Large intestine (tissue), 3 donors: Measurements from ENCODE around the gene ZDHHC14. TPM values are rescaled to one million over a fixed set of nuclear protein-coding genes. Genes with fewer than 3 reads are reported as not detected.
"Not testable (repeated sequence)": the region's sequence is repeated elsewhere in the genome, so short reads cannot be mapped to it uniquely, and the experiment has no call there.

ENCODE experiments used
- DNase-seq, 2 donors: peaks; one replicate each; pipeline versions ENCODE4 v3.0.0 to v3.0.0-alpha.2; 2013
- H3K27ac ChIP-seq: one replicate; pipeline ENCODE4 v1.5.1; 2013; ENCODE audit warnings: low read length
- H3K27me3 ChIP-seq: 2 replicates; pipeline ENCODE4 v1.6.1; 2013; ENCODE audit warnings: low read length; ENCODE audit not compliant: control insufficient read depth, insufficient read depth
- H3K36me3 ChIP-seq: 2 replicates; pipeline ENCODE4 v1.6.1; 2013; ENCODE audit warnings: low read length; ENCODE audit not compliant: control insufficient read depth, insufficient read depth
- H3K4me1 ChIP-seq: one replicate; pipeline ENCODE4 v1.6.1; 2013; ENCODE audit warnings: low read length; ENCODE audit not compliant: control insufficient read depth, insufficient read depth
- H3K4me3 ChIP-seq: one replicate; pipeline ENCODE4 v1.5.1; 2013; ENCODE audit warnings: low read length
- H3K9me3 ChIP-seq: one replicate; pipeline ENCODE4 v1.6.1; 2013; ENCODE audit warnings: mild to moderate bottlenecking, low read depth, low read length, moderate library complexity; ENCODE audit not compliant: control insufficient read depth
- WGBS: methylation state at CpG from one replicate; pipeline ENCODE4 v1.1.5; 2013; ENCODE audit warnings: low lambda C conversion rate; ENCODE audit not compliant: insufficient coverage; 5-methylcytosine and 5-hydroxymethylcytosine counted together
- polyA plus RNA-seq: library from polyadenylated mRNA; unstranded; fragments of 120-200 nt; gene quantifications from one replicate; pipeline ENCODE4 v1.2.1, GENCODE V29; 2013

The ZDHHC14 gene
- polyA plus RNA-seq, 1 donor, result 26.5 TPM

DNA sequence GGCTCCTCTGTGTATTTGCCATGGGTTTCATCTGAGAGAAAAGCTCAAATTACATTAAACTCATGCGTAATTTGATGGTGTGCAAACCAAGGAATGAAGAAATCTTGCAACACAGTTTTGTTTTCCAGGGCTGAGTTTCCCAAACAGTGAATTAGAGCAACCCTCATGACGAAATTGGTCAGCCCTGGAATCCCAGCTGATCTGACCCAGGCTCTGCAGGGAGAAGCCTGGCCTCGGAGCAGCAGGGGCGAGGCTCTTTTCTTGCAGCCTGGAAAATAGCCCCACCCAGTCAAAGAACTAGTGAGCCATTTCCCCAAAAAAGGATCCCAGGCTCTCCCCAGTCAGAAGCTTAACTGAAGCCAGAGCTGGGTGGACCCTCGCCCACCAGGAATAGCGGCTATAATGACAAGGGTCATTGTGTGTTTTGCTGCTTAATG is 334.8 kb downstream of the ZDHHC14 start:
- WGBS, result no CpG with 5 or more reads among the region's 6 CpGs
- H3K4me3 ChIP-seq, result no peak overlapping the region
- no peak overlapping the region for H3K27ac ChIP-seq
- H3K9me3 ChIP-seq, result no peaks in the 10 kb centered on the region
- no peaks in the 10 kb centered on the region for H3K36me3 ChIP-seq
- no peaks in the 10 kb centered on the region for H3K27me3 ChIP-seq
- H3K4me1 ChIP-seq, result peaks cover 11% of the 10 kb centered on the region
- no peak for DNase-seq

DNA sequence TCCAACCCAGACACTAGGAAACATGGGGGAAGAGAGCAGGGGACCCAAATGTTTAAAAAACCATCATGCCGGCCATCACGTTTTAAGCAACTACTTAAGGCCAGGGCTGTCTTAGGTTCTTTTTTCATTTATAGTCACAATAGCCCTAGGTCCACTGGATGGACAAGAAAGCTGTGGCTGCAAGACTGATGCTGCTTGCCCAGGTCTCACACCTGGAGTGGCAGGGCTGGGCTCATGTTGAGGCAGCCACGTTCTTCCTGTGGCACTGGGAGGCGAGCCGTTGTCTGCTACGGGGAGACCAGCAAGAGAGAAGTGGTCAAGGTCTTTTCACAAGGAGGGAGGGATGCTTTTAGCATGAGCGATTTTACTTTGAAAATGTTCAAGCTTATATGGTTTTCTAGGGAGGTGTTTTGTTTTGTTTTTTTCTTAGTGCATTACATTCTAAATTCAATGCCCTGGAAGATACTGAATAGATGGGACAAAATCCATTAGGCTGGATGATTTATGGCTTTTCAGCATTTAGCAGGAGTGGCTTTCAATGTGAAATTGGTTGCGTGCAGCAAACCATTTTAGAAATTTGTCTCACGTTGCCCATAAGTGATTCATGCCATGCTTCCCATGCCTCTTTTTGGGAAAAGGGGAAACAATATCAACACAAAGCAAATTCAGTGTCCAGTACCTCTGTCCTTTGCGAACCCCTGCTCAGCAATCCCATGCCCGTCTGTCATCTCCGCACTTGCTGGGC is 335.4 kb downstream of the ZDHHC14 start:
- no peak overlapping the region for H3K27ac ChIP-seq
- no peaks in the 10 kb centered on the region for H3K27me3 ChIP-seq
- WGBS, result 100% methylated on average over 2 of the region's 12 CpGs
- no peaks in the 10 kb centered on the region for H3K36me3 ChIP-seq
- H3K4me3 ChIP-seq, result no peak overlapping the region
- DNase-seq, result no peak
- peaks cover 11% of the 10 kb centered on the region for H3K4me1 ChIP-seq
- H3K9me3 ChIP-seq, result no peaks in the 10 kb centered on the region

DNA sequence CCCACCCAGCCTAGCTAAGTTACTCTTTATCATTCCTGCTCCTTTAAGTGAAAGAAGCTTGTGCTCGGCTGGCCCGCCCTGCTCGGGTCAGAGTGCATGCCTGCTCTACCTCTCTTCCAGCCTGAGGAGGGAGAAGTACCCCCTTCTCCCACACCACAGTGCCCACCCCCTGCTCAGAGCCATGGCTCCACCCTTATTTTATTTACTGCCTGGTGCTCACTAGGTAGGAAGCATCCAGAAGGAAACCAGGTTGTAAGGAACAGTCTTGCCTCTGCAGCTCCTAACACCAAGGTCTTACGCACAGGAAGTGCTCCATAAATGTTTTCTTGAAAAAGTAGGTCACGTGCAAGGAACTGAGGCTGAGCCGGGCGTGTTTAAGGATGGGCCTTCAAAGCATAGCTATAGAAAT is 336.4 kb downstream of the ZDHHC14 start:
- 20% methylated on average over 1 of the region's 7 CpGs for WGBS
- H3K27me3 ChIP-seq, result no peaks in the 10 kb centered on the region
- H3K27ac ChIP-seq, result peak overlapping the region; percentile 38
- H3K36me3 ChIP-seq, result no peaks in the 10 kb centered on the region
- H3K4me1 ChIP-seq, result peaks cover 11% of the 10 kb centered on the region
- H3K9me3 ChIP-seq, result no peaks in the 10 kb centered on the region
- H3K4me3 ChIP-seq, result no peak overlapping the region
- peak; percentile 60 to 91 for DNase-seq

DNA sequence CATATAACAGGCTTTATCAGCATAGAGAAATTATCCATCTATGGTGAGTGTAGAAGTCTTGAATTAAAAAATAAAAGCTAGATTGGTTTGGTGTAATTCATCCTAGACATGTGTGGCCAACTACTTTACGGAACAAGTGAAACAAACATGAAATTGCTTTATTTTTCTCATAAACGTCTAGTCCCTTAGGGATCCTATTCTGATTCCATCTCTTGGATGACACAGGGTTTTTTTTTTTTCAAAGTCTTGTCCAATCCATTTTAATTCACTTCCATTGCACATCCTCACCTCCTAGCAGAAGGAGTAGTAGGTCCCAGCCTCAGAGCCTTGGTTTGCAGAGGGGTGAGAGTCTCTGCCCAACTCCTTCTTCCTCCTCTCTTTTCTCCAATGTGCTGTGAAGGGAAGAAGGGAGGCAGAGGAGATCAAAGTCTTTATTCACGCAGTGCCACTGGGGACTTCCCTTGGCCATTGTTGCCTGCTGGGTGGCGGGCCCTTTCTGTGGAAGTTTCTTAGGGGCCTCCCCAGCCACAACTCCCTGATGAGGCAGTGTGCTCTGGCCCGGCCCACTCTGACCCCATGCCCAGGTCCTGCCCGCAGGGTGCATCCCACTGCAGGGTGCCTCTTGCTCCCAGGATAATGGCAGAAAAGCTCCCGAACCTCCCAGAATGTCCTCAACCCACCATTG is 337.7 kb downstream of the ZDHHC14 start:
- H3K36me3 ChIP-seq, result no peaks in the 10 kb centered on the region
- peaks cover 11% of the 10 kb centered on the region for H3K4me1 ChIP-seq
- 100% methylated on average over 1 of the region's 7 CpGs for WGBS
- DNase-seq, result no peak
- no peak overlapping the region for H3K27ac ChIP-seq
- no peak overlapping the region for H3K4me3 ChIP-seq
- no peaks in the 10 kb centered on the region for H3K27me3 ChIP-seq
- H3K9me3 ChIP-seq, result no peaks in the 10 kb centered on the region

- H3K27ac ChIP-seq, H3K36me3 ChIP-seq, H3K4me3 ChIP-seq, DNase-seq, H3K27me3 ChIP-seq, H3K9me3 ChIP-seq: not testable (repeated sequence)
- WGBS, result 100% methylated on average over 2 of the region's 6 CpGs
- H3K4me1 ChIP-seq, result peaks cover 11% of the 10 kb centered on the region
Measured at GRCh38 chr6:157720964-157721363, 340.0 kb downstream of the ZDHHC14 start.

- no peak overlapping the region for H3K27ac ChIP-seq
- no CpG with 5 or more reads among the region's 18 CpGs for WGBS
- no peaks in the 10 kb centered on the region for H3K36me3 ChIP-seq
- H3K4me3 ChIP-seq, result no peak overlapping the region
- H3K9me3 ChIP-seq, result peaks cover 4% of the 10 kb centered on the region
- H3K4me1 ChIP-seq, result peaks cover 11% of the 10 kb centered on the region
- no peaks in the 10 kb centered on the region for H3K27me3 ChIP-seq
- DNase-seq, result no peak
Measured at GRCh38 chr6:157721426-157721825, 340.4 kb downstream of the ZDHHC14 start.

- no CpG with 5 or more reads among the region's 8 CpGs for WGBS
- H3K36me3 ChIP-seq, result no peaks in the 10 kb centered on the region
- peaks cover 4% of the 10 kb centered on the region for H3K9me3 ChIP-seq
- H3K27me3 ChIP-seq, result no peaks in the 10 kb centered on the region
- no peak for DNase-seq
- H3K4me1 ChIP-seq, result peaks cover 10% of the 10 kb centered on the region
- no peak overlapping the region for H3K4me3 ChIP-seq
- H3K27ac ChIP-seq, result no peak overlapping the region
Measured at GRCh38 chr6:157721830-157722229, 340.8 kb downstream of the ZDHHC14 start.

- H3K27me3 ChIP-seq, result no peaks in the 10 kb centered on the region
- no peak overlapping the region for H3K27ac ChIP-seq
- WGBS, result 100% methylated on average over 2 of the region's 4 CpGs
- no peak for DNase-seq
- H3K9me3 ChIP-seq, result peaks cover 4% of the 10 kb centered on the region
- H3K4me1 ChIP-seq, result peaks cover 9% of the 10 kb centered on the region
- no peak overlapping the region for H3K4me3 ChIP-seq
- no peaks in the 10 kb centered on the region for H3K36me3 ChIP-seq
Measured at GRCh38 chr6:157723376-157723775, 342.4 kb downstream of the ZDHHC14 start.

- DNase-seq, result no peak
- Histone ChIP-seq H3K36me3 (no peaks in the 10 kb centered on the region), H3K9me3 (peaks cover 4% of the 10 kb centered on the region), H3K4me3 (no peak overlapping the region), H3K27ac (no peak overlapping the region), H3K27me3 (no peaks in the 10 kb centered on the region), H3K4me1 (peaks cover 9% of the 10 kb centered on the region)
- WGBS, result no CpG with 5 or more reads among the region's 5 CpGs
Measured at GRCh38 chr6:157724138-157724820, 343.3 kb downstream of the ZDHHC14 start.

GRCh38 chr6:157724960-157725741 is 344.2 kb downstream of the ZDHHC14 start:
- Histone ChIP-seq H3K36me3 (no peaks in the 10 kb centered on the region), H3K4me3 (no peak overlapping the region), H3K27ac (no peak overlapping the region), H3K9me3 (peaks cover 4% of the 10 kb centered on the region), H3K27me3 (no peaks in the 10 kb centered on the region), H3K4me1 (peaks cover 9% of the 10 kb centered on the region)
- no peak for DNase-seq
- WGBS, result 100% methylated on average over 3 of the region's 10 CpGs
